GDM1 (cell line): ENCODE results near the gene EVPL.
"Not testable (repeated sequence)": the region's sequence is repeated elsewhere in the genome, so short reads cannot be mapped to it uniquely, and the experiment has no call there.

Experiments
- DNase-seq: peaks from one replicate; lab custom pipeline; 2025; lab: John Stamatoyannopoulos, UW

The EVPL gene

DNA sequence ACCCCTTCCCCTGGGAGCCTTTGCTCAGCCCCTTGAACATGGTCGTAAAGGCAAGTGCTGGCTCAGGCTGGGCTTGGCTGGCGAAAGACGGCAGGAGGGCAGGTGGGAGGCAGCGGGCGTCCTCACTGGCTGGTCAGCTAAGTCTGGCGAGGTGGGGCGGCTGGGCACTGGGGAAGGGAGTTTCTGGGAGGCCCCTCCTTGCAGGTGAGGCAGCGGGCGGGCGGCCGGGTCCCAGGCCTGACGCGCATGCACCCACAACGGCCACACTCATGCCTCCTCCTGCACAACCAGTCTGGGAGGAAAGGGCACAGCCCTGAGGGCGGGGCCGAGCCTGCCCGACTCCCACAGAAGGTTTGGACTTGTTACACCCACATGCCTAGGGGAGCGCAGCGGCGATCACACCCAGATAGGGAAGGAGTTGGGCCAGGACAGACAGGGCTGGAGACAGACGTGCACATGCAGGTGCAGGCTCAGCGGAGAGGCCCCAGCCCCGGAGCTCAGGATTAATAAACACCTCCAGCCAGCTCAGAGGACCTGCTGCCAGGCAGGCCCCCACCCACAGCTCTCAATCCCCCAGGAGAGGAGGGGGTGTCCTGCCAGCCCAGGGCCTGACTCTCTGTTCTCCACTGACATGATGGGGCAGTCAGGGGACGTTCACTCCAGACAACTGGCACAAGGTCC lies at the start of gene EVPL:
EVPL (minus strand) TSS at position 148 of the 681 bp plus-strand sequence; CDS start at position 40, 108 bp downstream.
- no peak for DNase-seq

DNA sequence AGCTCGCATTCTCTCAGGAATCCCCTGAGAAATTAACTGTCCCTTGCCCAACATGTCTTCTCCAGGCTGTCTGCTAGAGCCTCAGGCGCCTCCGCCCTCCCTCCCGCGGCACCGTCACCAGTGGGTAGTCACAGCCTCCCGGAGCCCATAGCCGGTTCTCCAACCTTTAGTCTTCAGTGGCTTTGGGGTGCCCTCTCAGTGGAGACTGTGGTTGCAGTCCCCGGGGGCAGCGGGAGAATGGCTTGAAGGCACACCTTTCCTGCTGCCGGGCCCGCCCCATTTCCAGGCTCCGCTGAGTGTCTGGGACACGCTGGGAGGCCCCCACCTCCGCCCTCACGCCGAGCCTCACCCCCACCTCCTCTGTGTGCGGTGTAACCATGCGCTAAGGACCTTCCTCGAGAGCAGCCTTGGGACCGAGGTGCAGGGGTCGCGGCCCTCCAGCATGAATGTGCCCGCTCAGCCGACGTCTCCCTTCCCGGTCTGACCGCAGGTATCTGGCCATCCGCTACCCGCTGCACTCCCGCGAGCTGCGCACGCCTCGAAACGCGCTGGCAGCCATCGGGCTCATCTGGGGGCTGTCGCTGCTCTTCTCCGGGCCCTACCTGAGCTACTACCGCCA lies 49.1 kb upstream of the EVPL start:
- no peak for DNase-seq

DNA sequence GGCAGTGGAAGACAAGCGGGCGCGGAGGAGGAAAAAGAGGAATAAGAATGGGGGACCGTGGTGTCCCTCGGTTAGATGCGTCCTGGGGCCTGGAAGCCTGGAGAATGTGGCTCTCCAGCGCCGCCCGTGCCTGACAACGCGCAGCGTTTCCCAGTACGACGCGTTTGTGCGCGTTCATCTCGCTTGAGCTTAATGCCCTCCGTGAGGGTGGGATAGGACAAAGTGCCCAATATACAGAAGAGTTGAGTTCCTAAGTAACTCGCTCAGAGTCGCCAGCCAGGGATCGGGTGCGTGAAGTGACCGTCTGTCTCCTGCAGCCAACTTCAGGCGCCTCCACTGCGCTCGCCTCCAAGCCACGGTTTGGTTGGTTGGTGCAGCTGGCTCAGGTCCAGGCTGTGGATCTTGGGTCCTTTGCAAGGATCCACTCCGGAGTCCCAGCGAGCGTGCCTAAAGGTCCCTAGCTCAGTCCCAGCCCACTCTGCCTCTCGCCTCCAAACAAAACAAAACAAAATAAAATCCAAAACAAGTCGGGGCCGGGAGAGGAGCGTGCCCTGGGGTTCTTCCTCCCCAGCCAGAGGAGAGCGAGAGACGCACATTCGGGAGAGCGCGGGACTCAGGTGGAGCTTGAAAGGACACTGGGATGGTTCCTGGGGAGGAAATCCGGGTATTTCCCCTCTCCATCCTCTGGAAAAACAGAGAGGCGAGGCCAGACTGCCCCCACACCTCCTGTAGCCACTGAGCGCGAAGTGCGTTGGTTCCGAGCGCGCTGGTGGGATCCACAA lies 48.4 kb upstream of the EVPL start:
- no peak for DNase-seq

DNA sequence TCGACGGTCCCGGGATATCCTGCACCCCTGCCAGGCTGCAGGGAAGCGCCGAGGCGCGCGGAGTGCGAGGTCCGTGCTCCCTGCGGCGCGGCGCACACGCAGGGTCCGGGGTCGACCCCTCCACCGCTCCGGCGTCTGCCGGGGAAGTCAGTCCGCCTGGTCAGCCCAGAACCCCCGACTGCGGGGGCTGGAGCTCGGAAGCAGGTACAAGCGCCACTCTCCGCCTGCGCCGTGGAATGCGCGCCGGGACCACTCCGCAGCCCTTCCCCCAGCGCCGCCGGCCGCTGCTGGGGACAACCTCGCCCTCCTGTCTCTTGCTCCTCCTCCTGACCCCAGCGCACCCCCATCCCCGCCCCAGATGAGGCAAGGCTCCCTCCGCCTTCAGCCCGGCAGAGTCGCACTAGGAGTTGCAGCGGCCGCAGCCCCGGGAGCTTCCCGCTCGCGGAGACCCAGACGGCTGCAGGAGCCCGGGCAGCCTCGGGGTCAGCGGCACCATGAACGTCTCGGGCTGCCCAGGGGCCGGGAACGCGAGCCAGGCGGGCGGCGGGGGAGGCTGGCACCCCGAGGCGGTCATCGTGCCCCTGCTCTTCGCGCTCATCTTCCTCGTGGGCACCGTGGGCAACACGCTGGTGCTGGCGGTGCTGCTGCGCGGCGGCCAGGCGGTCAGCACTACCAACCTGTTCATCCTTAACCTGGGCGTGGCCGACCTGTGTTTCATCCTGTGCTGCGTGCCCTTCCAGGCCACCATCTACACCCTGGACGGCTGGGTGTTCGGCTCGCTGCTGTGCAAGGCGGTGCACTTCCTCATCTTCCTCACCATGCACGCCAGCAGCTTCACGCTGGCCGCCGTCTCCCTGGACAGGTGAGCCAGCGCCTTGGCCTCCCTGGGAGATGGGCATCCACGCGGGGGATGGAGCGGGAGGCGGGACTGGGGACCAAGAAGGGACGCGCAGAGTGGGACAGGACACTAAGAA lies 47.6 kb upstream of the EVPL start, which contains the start of gene GALR2:
GALR2 (plus strand) TSS at position 392 of the 974 bp plus-strand sequence; CDS start at position 495, 103 bp downstream.
- no peak for DNase-seq

DNA sequence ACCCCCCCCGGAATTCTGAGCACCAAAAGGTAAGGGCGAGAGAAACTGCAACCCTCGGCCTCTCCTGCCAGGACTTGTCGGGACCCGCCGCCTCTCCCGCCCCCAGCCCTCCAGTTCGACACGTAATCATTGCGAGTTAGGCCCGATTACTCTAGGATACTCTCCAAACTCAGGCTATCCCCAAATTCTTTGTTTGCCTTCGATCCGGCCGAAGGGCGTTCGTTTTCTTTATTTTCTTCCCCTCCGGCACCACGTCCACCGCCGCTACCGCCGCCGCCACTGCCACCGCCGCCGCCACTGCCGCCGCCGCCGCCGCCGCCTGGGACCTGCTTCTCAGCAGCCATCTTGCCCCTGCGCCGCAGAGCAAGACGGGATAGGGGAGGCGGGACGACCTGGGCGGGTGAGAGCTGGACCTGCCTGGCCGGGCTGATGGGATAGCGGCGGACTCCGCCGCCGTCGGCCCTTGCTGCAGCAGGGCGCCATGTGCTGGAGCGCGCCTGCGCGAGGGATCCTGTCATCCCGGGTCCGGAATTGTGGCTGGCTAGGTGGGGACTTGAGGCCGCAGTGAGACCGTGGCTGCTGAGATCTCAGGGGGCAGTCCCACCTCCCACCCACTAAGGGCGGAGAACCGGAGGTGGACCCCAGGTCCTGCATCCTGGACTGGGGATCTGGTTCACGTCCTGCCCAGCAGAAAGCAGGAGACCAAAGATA lies 45.2 kb upstream of the EVPL start, which contains the start of gene SRP68:
SRP68 (minus strand) TSS at position 370 of the 711 bp plus-strand sequence; CDS start at position 344, 26 bp downstream.
- DNase-seq, result peak; percentile 89

DNA sequence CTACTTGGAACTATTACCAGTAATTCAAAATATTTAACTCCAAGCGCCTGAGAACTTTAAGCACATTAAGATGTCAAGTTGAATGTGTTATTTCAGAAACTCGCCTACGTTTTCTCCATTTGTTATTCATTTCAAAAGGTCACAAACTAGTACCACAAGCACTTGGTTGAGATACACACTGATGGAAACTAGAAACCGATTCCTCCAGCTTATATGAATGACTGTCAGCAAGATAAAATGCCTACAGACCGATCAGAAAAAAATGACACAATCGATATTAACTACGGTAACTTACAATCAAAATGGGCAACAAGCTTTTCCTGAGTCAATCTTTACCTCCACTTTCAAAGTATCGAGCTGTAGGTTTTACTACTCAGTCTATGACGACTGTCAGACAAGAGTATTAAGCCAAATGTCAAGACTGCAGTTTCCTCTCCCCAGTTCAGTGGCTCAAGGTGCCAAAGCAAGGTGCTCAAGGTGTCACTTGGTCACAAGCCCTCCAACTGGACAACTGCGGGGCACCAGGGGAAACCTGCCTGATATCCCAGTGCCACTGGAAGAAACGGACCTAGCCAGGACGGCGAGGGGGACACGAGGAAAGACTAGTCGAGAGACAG lies 44.5 kb upstream of the EVPL start:
- DNase-seq, result no peak

DNA sequence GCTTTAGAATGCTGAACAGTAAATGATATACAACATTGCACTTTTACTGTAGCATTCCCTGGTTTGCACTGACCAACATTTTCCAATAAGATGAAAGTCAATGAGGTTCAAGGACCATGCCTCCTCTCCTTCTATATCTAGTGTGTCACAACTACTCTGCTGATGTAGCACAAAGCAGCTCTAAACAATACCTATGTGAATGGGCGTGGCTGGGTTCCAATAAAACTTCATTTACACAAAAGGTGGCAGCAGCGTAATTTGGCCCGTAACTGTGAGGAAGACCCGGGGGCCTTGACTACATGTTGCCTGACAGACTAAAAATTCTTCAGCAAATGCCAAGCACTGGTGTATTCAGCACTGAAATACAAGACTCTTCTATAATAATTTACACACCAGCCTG lies 38.7 kb upstream of the EVPL start:
- no peak for DNase-seq

DNA sequence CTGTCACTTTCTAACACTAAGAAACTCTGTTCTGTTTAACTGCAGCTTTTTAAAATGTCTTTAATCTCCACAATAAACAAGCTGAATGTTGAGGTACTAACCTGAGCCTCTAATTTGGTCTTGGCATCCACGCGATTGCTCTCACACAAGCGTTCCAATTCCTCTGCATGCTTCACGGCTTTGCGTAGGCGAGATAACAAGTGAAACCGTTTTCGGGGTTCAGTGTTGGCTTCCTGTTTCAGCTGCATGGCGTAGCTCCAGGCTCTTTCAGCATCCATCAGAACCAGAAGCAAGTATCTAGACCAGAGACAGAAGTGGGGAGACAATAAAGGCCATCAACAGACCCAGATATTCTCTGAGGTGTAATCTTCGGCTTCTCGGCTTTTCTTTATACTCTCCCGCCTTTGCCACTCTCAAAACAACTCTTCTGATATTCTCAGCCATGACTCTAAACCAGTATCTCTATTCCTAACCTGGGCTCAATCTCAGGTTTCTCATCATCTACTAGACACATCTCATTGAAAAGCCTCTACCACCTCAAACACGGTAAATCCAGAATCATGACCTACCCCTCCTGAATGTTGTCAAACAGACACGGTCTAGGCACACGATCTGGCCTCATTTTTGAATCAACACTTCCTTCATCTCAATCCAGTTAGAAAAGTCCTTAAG lies 36.9 kb upstream of the EVPL start:
- no peak for DNase-seq

DNA sequence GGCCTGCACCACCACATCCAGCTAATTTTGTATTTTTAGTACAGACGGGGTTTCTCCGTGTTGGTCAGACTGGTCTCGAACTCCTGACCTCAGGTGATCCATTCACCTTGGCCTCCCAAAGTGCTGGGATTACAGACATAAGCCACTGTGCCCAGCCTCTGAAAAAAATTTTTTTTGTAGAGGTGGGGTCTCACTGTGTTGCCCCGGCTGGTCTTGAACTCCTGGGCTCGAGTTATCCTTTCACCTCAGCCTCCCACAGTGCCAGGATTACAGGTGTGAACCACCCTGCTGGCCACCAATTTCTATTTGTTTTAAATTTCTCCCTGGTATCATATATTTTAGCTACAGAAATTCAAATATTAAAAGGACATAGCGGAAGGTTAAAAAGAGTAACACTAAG lies 31.2 kb upstream of the EVPL start:
- DNase-seq, result not testable (repeated sequence)

DNA sequence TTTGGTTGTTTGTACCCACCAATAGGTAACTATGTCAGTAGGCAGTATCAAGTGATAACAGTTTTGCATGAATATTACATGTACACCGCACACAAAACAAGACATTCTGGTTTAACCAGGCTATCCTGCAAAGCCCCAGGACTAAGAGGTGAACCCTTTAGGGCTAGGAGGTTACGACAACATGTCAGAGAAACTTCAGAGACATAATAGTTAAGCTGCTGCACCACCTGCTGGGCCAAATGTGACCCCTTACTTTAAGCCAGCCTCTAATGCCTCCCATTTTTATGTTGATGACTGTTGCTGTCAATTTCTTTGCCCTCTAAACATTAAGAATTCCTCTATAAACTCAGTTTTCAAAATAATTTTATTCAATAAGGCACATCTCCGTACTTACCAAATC lies 29.8 kb upstream of the EVPL start:
- no peak for DNase-seq

DNA sequence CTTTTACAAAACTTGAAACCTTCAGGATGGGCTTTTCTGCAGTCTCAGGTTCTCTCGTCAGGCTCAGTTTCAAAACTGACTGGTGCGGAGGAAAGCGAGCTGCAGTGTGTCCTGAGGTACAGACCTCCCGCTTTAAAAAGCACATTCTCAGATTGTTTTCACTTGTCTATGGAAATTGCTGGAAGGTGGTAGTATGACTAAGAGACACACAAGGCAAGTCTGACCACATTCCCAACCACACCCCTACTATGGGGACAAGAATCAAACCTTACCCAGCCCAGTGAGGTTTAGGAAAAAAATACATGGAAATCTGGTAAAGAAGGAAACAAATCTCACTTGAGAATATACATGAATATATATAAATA lies 27.0 kb upstream of the EVPL start:
- no peak for DNase-seq

DNA sequence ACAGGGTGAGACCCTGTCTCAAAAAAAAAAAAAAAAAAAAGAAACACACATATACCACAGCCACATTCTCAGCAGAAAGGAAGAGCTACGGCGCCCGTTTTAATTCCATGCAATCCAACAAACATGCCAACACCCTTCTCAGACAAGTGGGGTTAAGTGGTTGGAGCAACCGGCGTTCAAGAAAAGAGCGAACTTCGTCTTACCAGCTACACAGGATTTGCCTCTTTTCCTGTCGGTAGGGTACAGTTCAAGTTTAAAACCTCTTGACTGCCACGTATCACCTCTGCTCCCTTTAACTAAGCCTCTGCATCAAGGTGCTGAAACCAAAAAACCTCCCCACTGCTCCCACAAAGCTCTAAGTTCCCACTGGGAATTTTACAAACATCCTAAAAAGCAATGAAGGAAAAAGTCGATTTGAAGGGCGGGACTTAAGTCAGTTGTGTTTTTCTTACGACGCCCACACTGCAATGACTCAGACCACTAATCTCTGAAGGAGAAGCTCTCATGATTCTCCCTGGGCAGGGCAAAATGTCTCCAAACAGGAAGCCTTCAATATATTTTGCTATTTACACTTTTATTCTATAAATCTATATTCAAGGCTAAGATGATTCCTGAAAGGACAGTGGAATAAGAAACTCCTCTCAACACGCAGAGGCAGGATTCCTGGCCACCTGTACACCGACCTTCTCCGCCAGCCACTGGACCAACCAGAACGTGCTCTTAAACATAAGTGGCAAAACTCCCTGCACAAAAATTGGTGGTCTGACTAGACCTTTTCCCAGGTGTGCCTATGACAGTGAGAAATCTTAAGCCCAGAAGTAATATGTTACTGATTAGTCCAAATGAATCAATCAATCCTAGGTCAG lies 26.4 kb upstream of the EVPL start:
- no peak for DNase-seq

DNA sequence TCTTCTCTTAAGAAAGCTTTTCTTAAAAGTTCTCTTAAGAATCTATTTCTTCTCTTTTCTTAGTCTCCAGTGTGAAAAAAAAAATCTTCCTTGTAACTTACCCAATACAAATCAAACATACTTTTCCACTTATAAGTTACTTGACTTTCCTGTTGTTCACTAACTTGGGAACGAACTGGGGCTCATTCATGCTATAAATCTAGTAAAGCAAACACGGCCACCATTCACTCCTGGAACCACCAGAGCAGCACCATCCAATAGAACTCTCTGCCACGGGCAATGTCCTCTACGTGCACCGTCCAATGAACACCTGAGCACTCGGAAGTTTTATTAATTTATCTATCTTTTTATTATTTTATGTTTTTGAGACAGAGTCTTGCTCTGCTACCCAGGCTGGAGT lies 24.5 kb upstream of the EVPL start:
- no peak for DNase-seq

DNA sequence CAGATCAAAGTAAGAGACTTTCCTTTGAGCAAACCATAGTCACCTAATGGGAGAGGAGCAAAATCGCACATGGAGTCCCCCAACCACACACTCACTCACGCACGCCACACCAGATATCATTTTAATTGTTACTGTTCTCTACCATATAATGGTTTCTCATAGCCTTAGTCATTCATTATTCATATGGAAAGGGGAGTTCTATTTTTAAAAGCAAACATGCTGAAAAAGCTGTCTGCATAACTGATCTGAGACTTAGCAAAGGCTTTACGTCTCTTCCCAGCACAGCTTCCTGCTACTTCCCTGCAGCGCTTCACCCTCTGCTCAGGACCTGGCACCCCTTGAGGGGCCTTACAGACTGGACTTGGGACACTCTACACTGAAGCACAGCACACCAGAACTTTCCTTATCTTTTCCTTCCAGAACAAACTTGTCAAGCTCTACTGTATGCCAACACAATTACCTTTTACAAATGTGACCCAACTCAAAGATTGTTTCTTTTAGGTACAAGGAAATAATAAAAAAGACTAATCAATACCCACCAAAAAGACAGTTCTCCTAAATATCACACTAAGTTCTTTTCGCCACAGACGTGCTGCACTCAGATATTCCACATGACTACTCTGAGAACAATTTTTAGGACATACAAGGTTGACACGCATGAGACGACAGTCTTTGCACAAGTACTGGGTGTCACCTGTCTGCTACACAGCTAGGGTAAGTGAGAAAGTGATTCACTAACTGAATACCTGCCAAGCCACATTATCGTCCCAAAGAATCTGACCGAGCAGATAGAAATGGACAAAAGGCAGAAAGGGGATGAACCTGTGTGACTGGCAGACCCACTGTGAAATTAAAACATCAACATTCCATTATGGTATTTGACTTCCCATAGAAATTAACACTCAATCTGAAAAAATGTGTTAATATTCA lies 23.7 kb upstream of the EVPL start:
- DNase-seq, result no peak

DNA sequence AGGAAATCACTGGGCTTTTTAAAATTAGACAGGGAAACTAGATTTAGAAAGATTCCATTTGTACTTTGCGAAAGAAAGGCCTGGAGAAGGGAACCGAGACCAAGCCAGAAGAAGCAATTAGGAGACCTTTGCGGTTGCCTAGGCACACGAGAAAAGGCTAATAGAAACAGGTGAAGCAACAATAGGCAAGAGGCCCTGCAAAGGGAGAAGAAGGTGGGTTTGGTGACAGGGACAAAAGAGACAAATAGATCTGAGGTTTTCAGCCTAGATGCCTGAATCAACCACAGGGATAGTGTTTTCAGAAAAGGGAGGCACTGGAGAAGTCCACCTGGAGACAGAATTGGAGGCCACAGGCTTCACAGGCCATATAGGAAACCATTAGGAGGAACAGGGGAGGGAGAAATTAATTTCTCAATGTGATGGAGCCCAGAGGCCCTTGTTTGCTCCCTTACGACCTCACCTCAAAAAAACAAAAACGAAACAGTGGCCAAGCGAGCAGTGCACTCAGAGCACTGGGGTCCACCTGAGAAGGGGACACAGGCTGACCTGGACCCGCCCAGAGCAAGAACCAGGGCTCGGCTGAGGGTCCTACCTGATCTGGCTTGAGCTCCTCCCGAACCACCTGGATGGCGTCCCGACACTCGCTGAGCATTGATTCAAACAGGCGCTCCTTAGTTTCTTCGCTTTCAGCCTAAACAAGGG lies 22.9 kb upstream of the EVPL start:
- no peak for DNase-seq

DNA sequence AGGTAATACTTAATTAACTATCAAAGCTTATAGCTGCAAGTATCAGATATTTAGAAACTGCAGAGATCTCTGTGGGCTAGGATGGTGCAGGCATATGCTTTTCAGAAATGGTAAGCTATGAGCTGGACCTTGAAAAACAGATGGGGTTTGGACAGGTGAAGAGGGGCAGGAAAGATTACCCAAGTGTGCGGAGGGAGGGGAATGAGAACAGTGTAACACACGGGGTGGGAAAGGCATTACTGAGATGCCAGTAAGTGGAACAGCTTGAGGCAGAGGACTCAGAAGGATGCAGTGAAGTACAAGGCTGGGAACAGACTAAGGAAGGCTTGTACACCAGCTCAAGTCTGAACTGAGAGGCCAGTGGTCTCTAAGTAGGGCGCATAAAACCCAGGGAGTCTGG lies 22.1 kb upstream of the EVPL start:
- no peak for DNase-seq

DNA sequence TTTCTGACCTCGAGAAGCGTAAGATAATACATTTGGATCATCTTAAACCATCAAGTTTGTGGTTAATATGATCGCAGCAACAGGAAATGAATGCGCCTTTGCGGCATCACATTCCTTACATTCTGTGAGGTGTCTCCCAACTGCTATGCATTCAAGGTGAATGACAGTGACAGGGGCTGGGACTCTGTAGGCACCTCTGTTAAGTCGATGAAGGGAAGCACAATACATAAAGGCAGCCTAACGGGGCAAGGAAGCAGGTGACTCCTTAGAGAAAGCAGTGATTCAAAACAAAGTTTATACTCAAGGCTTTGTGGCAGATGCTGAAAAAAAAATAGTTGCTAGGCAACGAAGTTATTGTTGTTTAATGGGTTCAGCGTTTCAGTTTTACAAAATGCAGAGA lies 21.6 kb upstream of the EVPL start:
- no peak for DNase-seq
